ENCODE measurements around the gene RGS7.
"Not testable (repeated sequence)": the region's sequence is repeated elsewhere in the genome, so short reads cannot be mapped to it uniquely, and the experiment has no call there.

Gene RGS7

DNA sequence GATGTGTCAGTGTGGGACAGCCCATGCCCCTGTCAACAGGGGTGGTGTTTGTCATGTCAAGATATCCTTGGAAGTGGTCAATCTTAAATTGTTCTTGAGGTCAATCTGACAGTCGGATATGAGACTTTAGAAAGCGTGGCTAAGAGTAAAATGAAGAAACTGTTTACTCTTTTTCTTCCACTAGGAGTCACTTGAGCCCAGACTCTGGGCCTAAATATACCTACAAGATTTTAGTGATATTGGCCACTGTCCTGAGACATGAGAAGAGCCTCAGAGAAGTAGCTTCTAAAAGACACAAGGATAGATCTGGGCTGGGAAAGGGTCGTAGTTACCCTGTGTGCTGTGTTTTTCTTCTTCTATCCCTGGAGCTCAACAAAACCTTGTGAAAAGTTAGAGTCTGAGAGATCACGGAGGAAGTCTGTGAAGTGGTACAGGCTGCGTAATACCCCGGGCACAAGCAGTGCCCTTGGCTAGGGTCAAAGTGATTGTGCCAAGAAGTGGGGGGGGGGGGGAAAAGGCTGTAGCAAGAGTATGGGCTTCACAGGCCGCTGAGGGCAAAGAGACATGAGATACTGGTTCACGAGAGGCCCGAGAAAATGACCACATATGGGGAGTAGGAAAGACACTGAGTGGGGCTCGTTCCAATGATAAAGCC is 389.8 kb downstream of the RGS7 start:
- DNase-seq: no peak

DNA sequence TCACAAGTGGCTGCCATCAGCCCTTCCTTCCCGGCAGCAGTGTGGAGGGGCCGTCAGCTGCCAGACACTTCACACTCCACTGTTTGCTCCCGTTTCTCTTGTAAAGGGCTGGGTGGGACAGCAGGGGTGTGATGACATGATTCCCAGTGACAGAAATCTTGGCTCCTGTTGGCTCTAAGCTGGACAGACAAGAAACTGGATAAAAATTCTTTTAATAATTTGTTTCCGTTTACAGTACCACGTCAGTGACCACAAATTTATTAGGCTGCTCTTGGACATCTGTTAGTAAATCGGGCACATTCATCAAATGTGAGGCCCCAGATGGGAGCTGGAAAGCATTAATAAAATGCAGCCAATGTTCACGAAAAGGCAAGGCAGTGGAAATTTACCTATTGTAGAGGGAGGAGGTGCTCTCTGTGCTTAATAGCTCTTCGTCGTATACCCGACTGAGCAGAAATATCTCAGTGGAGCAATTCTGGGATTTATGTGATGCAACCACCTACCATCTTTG is 391.4 kb downstream of the RGS7 start:
- DNase-seq: no peak

DNA sequence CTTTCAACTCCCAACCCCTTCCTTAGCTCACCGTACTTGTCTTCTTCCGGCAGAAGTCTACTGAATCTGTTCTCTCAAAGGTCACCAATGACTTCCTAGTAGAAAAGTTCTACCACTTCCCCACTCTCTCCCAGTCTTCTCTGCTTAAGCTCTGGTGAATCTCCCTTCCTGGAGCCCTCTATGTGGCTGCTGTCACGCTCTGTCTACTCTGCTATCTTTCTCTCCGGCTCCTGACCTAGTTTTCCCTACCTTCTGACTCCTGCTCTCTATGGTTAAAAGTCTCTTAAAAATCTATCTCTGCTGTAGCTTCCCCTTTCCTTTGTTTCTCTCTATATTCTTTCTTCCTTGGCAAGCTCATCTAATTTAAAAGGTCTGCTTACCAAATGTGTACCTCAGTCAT is 394.9 kb downstream of the RGS7 start:
- no peak for DNase-seq

DNA sequence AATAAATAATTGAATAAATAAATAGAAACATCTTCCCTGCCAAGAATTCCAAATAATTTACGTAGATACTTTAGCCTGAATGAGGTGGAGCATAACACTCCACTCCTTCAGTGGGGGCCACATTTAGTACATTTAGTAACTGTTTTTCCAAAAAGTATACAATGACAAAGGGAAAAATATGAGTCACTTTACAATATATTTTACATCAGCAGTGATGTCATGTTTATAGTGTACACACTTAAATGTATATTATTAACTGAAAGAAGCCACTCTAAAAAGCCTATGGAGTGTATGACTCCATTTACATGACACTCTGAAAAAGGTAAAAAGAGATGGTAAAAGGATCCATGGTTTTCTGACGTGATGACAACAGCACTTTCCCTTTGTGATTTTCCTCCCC is 400.6 kb downstream of the RGS7 start:
- DNase-seq: no peak

DNA sequence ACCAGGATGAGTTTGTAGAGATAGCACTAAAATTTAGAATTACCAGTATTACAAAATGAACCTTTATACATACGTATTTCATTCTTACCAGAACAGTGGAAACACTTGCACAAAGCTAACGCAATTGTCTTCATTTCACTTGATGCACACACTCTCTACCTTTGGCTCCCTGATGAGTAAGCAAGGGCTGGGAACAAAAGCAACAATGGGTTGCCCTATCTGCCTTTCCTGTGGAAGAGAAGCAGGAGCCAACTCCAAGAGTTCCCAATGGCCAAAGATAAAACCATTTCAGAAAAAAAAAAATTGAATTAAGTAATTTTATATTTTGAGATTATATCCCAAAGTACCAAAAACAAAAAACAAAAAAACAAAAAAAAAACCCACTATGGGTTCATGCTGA is 401.0 kb downstream of the RGS7 start:
- no peak for DNase-seq

DNA sequence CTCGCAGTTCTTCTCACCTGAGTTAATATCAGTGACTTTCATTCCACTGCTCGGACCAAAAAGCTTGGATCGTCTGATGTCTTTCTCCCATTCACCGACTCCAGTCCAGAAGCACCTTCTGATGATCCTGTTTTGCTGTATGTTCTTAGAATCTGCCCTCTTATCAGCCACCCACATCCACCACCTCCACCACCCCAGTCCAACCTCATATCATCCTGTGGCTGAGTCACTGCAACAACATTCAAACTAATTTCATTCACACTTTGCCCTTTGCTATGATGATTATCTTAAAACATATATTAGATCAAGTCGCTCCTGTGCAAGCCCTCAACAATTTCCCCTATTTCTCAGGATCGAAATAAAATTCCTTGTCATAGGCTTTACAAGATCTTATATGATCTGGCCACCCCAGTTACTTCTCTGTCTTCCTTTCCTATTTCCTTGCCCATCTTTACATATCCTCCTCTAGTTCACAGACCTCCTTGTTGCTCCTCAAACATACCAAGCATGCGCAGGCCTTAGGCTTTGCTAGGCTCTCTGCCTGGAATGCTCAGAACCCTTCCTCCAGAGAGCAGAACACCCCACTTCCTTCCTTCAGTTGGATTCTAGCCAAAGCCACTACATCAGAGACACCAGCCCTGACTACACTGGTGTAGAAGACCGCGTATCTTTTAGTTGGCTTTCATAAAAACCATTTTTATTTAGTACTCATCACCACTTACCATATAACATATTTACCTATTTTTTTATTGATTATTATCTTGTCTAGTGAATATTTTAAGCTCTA is 409.4 kb downstream of the RGS7 start:
- DNase-seq: no peak

DNA sequence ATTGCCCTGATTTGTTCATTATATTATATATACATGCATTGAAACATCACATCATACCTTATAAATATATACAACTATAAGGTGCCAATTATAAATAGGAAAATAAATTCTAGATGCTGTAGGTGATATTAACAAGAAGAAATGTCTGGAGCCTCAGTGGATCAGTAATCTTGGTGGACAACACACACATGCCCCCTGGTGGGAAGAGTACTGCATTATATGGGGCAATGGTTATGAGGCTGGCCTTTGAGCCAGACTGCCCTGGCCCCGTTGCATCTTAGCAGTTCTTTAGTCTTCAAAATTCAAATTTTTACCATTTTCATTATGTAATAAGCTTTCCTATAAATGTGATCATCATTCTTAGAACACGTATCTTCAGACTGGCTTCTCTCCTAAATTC is 410.1 kb downstream of the RGS7 start:
- no peak for DNase-seq

DNA sequence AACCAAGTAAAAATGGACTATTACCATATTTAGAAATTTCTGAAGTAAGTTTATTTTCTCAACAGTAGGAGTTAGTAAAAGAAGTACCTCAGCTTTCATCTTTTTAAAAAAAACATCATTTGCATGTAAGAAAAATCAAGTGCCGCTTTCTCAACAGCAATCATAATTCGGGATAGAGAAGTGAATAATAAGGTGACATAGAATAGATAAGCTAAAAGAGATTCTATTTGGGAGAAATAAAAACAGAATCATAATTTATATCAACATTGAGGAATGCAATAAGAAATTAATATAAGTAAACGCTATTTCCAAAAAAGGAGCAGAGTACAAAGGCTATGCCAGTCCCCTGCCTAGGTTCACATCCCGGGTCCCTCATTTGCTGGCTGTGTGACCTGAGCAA is 414.1 kb downstream of the RGS7 start:
- DNase-seq: no peak

DNA sequence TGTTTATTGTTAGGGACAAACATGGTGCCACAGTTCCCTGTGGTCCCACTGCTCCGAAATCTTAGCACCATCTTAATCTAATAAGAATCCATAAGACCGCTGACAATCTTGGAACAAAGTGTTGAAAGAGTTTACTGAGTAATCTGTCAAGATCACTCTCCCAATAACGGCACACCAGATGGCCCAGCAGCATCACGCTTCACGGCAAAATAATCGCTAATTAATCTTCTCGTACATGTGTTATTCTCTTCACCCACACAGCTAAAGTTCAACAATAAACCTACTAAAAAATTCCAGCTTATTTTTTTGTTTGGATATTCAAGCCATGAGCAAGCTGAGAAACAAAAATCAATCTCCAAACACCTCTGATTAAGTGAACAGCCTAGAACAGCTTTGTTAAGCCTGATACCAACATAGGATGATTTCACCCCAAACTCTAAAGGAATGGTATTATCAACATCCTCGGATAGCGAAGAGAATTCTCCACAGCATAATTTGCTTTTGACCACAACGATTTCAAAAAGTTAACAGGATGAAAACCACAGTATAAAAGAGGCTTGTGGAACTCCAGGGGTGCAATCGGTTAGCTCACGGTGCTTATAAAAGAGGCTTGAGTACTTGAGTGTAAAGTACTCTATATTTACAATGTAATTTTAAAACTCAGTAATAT is 415.2 kb downstream of the RGS7 start:
- no peak for DNase-seq

DNA sequence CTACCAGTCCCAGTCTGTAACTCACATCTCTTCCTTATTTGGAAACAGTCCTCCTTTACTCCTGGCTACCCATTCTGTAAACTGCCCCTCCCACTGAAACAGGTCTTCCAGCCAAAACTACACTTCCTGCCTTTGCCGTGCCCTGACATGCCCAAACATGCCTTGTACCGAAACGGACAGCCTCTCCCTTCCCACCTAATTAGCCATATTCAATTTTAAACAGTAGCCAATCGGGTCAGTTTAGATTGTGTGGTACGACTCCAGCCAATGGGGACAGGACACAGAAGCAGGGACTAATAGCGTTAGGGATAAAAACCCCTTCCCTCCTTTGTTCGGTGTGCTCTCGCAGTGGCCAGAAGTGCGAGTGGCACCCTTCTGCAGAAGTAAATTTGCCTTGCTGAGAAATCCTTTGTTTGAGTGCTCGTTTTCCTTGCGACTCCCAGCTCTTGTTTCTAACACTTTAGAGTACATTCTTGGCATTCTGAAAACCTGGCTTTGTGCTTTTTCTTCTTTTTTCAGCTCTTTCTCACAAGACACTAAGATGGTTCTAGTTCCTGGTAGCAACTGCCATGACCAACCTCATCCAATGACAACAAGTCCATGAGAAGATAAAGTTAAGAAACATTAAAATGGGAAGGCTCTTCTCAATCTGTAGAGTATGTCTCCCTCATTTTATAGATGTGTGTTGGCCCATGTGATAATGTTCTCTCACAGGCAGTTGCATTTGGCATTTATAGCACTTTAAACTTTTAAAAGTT is 419.9 kb downstream of the RGS7 start:
- no peak for DNase-seq

DNA sequence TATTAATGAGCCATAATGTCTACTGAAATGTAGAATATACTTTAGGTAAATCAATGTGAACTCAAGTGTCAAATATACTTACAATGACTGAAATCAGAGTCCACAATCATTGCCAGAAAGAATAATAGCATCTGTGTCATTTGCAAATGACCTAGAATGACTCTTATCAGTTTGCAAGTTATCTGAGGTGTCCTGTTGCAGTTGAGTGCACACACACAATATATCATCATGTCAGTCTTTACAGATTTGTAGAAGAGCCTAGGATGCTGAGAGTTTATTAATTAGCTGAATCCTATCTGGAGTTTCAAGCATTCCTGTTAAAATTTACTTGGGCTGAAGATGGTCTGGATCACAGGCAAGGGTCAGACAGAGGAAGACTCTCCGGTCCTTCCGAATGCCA is 421.1 kb downstream of the RGS7 start:
- no peak for DNase-seq

DNA sequence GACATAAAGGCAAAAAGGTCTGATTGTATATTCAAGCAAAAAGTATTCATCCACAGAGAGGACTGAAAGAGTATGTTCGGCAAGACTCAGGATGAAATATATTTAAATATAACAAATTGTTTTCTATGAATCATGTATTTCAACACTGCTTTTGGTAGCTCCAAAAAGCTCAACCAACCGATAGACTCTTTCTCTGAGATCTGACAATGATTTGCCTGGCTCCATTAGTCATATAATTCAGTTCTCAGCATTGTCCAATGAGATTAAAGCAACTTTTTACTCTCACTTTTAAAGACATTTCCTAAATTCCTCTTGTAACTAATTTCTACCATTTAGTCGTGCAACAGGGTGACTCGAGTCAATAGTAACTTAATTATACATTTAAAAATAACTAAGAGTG is 426.0 kb downstream of the RGS7 start:
- no peak for DNase-seq

DNA sequence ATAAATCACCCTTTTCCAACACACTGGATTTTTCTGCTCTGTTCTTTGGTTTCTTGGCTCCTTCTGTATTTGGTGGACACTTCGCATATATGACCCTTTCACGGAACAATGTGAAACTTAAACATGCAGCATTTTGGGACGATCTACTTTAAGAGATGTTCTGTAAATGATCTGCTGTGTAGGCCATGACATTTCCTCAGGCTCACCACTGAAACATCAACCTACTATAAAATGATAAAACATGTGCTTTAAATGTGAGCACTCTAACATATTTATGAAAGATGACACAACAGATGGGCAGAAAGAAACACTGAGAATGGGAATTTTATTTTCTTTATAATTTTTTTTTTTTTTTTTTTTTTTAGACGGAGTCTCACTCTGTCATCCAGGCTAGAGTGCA is 428.7 kb downstream of the RGS7 start:
- no peak for DNase-seq

DNA sequence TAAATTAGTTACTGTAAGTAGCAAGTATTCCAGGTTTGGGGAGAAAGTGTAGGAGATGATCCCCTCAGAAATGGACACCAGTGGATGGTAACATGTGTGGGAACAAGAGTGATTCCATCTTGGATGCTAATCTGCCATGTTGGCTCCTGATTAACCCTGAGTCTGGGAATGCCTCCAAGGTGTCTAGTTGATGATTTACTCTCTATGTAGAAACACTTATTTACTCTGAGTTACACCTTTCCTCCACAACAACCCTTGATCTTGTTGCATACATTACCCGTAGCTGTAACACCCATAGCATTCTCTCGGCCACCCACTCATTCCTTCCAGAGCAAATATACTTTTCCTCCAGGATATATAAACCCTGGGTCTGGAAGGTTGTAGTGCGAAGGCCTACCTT is 429.2 kb downstream of the RGS7 start:
- DNase-seq: no peak

DNA sequence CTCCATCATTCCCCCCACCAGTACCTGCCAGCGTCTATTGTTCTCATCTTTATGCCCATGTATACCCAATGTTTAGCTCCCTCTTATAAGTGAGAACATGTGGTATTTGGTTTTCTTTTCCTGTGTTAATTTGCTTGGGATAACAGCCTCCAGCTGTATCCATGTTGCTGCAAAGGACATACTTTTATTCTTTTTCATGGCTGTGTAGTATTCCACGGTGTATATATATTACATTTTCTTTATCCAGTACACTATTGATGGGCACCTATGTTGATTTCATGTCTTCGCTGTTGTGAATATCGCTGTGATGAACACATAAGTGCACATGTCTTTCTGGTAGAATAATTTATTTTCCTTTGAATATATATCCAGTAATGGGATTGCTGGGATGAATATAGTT is 431.7 kb downstream of the RGS7 start:
- no peak for DNase-seq

DNA sequence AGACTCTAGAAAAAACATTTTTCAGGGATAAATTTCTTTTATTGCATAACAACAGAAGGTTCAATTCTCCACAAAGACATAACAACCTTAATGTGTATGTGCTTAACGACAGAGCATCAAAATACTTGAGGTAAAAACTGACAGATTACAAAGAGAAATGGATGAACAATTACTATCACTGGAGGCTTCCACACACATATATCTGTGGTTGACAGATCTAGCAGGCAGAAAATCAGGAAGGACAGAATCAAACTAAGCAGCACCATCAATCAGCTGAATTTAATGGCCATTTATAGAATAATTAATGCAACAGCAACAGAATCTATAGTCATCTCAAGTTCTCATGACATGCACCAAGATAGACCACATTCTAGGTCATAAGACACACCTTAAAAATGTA is 439.0 kb downstream of the RGS7 start:
- no peak for DNase-seq

DNA sequence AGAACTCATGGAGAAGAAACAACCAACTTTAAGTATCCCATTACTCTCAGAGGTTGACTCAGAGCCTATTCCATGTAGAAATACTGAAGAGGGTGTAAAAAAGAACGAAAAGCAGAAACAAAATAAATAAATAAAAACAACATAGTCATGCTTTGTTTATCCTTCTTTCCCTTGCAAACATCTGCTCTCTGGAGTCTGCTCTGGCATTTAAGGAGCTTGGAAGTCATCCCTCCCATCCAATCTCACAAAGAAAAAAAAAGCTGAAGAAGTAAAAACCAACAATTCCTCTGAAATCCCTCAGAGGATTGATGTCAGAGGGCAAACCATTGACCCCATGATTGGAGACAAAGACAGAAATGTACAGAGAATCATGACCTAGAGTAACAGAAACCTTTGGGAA is 442.5 kb downstream of the RGS7 start:
- DNase-seq: no peak

DNA sequence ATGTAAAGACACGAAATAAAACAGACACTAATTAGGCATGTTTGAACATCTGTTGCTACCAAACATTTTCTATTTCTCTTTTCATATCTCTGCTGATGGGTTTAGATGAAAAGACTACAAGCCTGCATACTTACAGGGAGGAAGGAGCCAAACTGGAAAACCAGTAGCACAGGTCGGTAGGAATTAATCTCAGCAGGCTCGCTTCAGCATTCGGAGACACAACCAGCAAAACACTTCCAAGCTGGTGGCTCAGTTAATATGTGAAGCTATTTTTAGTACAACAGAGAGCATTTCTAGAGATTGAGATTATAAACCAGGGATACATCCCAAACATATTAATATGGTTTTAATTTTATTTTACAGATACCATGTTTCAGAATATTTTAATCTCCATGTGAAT is 444.2 kb downstream of the RGS7 start:
- no peak for DNase-seq

DNA sequence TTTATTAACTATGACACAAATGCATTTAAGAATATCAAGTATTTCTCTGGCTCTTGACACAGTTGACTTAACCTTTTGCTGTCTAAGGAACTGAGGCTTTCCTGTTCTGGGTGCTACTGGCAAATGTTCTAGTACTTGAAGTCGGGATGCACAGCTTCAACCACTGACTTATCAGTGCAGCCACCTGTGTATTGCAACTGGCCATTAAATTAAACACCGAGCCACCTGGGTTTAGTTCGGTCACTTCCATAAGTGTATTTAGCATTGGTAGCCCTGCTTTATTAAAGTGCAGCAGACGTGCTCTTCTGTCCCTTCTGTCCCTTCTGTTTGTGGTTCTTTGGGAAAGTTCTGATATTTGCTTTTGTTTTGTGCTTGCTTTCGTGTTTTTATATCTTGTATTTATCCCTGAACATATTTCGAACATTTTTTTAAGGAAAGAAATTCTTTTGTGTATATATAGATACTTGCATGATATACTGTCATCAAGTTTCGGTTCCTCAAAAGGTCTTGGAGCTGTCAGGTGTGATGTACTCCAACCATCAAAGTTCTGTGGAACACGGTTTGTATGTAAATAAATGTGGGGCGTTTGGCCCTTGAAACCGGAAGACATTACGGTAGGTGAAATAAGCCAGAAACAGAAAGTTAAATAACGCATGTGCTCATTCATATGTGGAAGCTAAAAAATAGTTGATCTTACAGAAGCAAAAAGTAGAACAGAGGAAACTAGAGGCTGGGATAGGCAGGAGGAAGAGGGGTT is 447.1 kb downstream of the RGS7 start:
- DNase-seq: no peak

DNA sequence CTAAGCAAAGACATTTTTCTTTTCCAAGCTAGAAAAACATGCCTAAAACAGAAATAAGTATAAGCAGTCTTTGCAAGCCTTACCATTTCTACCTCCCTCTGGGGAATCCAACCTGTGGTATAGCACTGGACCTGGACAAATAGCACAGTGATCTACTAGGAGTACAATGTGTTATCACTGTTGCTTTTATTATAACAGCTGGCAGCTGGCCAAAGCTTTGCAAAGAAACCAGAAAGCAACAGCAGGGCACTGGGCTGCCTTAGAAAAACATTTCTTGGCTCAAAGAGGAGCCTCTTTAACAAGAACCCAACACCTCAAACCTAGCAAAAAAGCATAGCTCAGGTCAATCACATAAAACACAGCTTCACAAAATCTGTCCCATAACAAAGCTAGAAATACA is 450.5 kb downstream of the RGS7 start:
- DNase-seq: no peak

DNA sequence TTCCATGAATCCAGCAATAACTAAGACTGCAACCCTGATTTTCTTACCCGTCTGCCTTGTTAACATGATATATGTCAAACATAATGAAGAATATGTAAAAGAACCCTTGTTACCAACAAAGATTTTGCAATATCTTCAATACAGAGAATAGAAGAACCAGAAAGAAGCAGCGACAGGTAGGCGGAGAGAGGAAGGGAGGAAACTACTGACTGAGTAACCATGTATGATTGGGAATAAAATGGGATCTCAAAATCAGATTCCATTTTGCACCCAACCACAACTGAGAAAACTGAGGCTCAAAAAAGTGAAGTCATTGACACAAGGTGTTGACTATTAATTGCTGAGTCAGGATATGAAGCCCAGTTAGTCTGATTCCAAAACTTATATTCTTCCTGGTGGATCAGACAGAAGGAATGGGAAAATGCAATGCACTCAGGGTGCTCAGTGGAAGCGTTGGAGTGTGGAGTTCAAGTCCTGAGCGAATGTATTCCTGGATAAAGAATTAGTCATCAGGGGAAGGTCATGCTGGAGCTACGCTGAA is 451.7 kb downstream of the RGS7 start:
- DNase-seq: no peak

DNA sequence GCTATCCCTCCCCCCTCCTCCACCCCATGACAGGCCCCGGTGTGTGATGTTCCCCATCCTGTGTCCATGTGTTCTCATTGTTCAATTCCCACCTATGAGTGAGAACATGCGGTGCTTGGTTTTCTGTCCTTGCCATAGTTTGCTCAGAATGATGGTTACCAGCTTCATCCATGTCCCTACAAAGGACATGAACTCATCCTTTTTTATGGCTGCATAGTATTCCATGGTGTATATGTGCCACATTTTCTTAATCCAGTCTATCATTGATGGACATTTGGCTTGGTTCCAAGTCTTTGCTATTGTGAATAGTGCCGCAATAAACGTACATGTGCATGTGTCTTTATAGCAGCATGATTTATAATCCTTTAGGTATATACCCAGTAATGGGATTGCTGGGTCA is 461.6 kb downstream of the RGS7 start:
- DNase-seq: not testable (repeated sequence)

DNA sequence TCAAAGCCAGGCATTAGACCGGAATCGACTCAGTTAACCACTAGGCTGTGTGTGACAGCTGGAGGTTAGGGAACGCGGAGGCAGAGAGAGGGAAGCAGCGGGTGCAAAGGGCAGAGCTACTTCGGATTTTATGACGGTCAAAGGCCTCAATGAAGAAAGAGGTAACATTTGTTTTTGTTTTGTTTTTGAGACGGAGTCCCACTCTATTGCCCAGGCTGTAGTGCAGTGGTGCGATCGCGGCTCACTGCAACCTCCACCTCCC is 468.3 kb downstream of the RGS7 start:
- no peak for DNase-seq
